OCI-LY3 (cell line): Measurements from ENCODE around the gene ABCG1.

Experiments used
- H2AFZ ChIP-seq: fragments of 200-600, 300-600 bp; shearing (Covaris generic); 2 replicates; pipeline ENCODE4 v1.6.0; 2014; ENCODE audit warnings: antibody characterized with exemption, low read depth, low read length
- H3K27ac ChIP-seq: fragments of 200-600, 300-600 bp; sonication (generic); 2 replicates; pipeline ENCODE4 v1.5.1; 2014; ENCODE audit warnings: mild to moderate bottlenecking, low read length, moderate library complexity, mixed read lengths
- H3K27me3 ChIP-seq: fragments of 200-600, 300-600 bp; sonication (generic); 2 replicates; pipeline ENCODE4 v1.6.1; 2014; ENCODE audit warnings: low read depth, low read length, mixed read lengths
- H3K36me3 ChIP-seq: fragments of 200-600, 300-600 bp; sonication (generic); replicated peaks from 2 replicates; pipeline ENCODE3; 2014; ENCODE audit warnings: low read depth, low read length, mixed read lengths
- H3K4me1 ChIP-seq: fragments of 300-600, 200-600 bp; sonication (generic); 2 replicates; pipeline ENCODE4 v1.6.1; 2014; ENCODE audit warnings: low read length, mixed read lengths
- H3K4me2 ChIP-seq: fragments of 200-600, 300-600 bp; sonication (generic); 2 replicates; pipeline ENCODE4 v1.6.1; 2014; ENCODE audit warnings: low read length, mixed read lengths
- H3K4me3 ChIP-seq: fragments of 300-600, 200-600 bp; sonication (generic); 2 replicates; pipeline ENCODE4 v1.5.1; 2014; ENCODE audit warnings: antibody characterized with exemption, mild to moderate bottlenecking, low read length, moderate library complexity
- H3K79me2 ChIP-seq: fragments of 300-600, 200-600 bp; shearing (Covaris generic); 2 replicates; pipeline ENCODE4 v1.6.1; 2014; ENCODE audit warnings: mild to moderate bottlenecking, low read length, mixed read lengths
- H3K9ac ChIP-seq: fragments of 300-600, 200-600 bp; shearing (Covaris generic); 2 replicates; pipeline ENCODE4 v1.6.0; 2014; ENCODE audit warnings: mild to moderate bottlenecking, low read length, moderate library complexity
- H3K9me3 ChIP-seq: fragments of 200-600, 300-600 bp; shearing (Covaris generic); 2 replicates; pipeline ENCODE4 v1.6.1; 2014; ENCODE audit warnings: low read length, mixed read lengths; ENCODE audit not compliant: insufficient read depth
- H4K20me1 ChIP-seq: fragments of 200-600, 300-600 bp; sonication (generic); 2 replicates; pipeline ENCODE4 v1.6.1; 2016; ENCODE audit warnings: low read length, mixed read lengths; ENCODE audit not compliant: insufficient read depth
- EZH2phosphoT487 ChIP-seq: fragments of 200-600 bp; shearing (Covaris generic); IDR thresholded peaks from 2 replicates; pipeline ENCODE4 v1.6.1; 2018; ENCODE audit warnings: antibody characterized with exemption, mixed run types, low read depth
- TF ChIP-seq, protein P1 (sequence below): fragments of 200-600, 300-600 bp; sonication (generic); IDR thresholded peaks from 2 replicates; pipeline ENCODE4 v1.5.1; 2014; ENCODE audit warnings: antibody characterized with exemption, low read length, low read depth

ABCG1 gene

DNA sequence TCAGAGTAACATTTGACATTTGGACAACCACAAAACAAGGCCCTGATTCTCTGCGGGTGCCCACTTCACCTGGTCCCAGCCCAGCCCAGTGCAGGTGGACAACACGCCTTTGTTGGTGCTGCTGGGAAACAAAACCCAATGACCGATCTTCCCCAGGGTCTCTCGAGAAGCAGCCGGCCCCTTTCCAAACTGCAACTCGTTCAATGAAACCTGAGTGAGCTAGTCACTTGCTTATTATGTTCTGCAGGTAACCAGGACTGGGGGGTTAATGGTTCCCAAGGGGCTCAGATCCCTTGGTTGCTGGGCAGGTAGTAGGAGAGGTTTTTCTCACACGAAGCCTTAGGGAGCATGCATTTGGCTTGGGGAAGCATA is 42.9 kb downstream of the ABCG1 start:
- no peak overlapping the region for H3K4me2 ChIP-seq
- peaks cover 6% of the 10 kb centered on the region; the same call in 1 of the 2 replicates for H3K27me3 ChIP-seq
- H3K27ac ChIP-seq, result no peak overlapping the region
- H3K36me3 ChIP-seq, result no peaks in the 10 kb centered on the region
- TF ChIP-seq EZH2phosphoT487, result no peak
- TF ChIP-seq, protein P1, sequence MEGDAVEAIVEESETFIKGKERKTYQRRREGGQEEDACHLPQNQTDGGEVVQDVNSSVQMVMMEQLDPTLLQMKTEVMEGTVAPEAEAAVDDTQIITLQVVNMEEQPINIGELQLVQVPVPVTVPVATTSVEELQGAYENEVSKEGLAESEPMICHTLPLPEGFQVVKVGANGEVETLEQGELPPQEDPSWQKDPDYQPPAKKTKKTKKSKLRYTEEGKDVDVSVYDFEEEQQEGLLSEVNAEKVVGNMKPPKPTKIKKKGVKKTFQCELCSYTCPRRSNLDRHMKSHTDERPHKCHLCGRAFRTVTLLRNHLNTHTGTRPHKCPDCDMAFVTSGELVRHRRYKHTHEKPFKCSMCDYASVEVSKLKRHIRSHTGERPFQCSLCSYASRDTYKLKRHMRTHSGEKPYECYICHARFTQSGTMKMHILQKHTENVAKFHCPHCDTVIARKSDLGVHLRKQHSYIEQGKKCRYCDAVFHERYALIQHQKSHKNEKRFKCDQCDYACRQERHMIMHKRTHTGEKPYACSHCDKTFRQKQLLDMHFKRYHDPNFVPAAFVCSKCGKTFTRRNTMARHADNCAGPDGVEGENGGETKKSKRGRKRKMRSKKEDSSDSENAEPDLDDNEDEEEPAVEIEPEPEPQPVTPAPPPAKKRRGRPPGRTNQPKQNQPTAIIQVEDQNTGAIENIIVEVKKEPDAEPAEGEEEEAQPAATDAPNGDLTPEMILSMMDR, result no peak
- no peak overlapping the region for H3K4me3 ChIP-seq
- no peaks in the 10 kb centered on the region for H3K79me2 ChIP-seq
- H3K9ac ChIP-seq, result no peak overlapping the region
- no peaks in the 10 kb centered on the region for H4K20me1 ChIP-seq
- no peaks in the 10 kb centered on the region for H3K9me3 ChIP-seq
- peaks cover 2% of the 10 kb centered on the region; the same call in 1 of the 2 replicates for H3K4me1 ChIP-seq
- no peak overlapping the region for H2AFZ ChIP-seq

DNA sequence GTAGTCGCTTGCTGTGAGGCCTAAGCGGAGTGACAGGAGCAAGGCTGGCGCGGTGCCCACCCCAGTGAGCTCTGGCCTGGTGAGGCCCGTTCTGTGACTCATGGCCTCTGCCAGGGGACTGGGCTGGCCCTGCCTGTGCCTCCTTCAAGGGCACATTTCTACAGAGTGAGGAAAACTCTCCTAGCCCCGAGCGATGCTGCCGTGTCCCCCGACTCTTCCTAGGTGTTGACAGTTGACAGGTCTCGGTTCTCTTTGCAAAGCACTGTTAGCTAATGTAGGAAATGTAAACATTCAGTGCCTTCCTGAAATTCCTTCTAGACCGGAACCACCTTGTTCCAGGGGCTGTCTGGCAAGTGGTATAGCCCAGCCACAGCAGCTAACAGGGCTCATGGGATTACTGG is 43.9 kb downstream of the ABCG1 start:
- TF ChIP-seq, protein P1, result no peak
- TF ChIP-seq EZH2phosphoT487, result no peak
- no peak overlapping the region for H2AFZ ChIP-seq
- H3K9me3 ChIP-seq, result no peaks in the 10 kb centered on the region
- H3K4me2 ChIP-seq, result no peak overlapping the region
- no peak overlapping the region for H3K27ac ChIP-seq
- peaks cover 4% of the 10 kb centered on the region; the same call in 1 of the 2 replicates for H3K27me3 ChIP-seq
- H3K9ac ChIP-seq, result no peak overlapping the region
- H3K36me3 ChIP-seq, result no peaks in the 10 kb centered on the region
- no peaks in the 10 kb centered on the region for H3K79me2 ChIP-seq
- no peak overlapping the region for H3K4me3 ChIP-seq
- no peaks in the 10 kb centered on the region for H4K20me1 ChIP-seq
- H3K4me1 ChIP-seq, result peaks cover 2% of the 10 kb centered on the region; the same call in 1 of the 2 replicates

DNA sequence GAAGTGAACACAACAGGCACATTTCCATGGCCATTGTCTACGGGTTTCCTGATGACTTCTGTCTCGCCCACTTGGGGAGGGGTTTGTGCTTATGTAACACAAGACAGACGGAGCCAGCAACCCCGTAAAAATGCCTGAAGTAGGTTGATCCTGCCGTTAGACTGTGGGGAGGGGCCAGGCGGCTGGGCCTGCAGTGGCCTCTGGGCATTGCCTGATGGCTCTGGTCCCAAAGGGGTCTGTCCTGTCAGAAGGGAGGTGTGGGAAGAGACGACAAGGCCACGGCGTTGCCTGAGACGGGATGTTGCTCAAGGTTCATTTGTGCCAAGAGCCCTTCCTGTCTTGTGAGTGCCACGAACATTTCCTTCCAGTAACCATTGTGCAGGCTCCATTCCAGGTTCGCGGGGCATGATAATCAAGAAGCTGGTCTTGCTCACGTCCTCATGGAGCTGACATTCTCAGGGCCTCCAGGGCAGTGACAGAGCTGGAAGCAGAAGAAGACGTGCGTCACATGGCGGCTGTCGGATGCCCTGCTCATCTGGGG is 44.7 kb downstream of the ABCG1 start:
- Histone ChIP-seq H3K4me1 (no peaks in the 10 kb centered on the region), H4K20me1 (no peaks in the 10 kb centered on the region)

DNA sequence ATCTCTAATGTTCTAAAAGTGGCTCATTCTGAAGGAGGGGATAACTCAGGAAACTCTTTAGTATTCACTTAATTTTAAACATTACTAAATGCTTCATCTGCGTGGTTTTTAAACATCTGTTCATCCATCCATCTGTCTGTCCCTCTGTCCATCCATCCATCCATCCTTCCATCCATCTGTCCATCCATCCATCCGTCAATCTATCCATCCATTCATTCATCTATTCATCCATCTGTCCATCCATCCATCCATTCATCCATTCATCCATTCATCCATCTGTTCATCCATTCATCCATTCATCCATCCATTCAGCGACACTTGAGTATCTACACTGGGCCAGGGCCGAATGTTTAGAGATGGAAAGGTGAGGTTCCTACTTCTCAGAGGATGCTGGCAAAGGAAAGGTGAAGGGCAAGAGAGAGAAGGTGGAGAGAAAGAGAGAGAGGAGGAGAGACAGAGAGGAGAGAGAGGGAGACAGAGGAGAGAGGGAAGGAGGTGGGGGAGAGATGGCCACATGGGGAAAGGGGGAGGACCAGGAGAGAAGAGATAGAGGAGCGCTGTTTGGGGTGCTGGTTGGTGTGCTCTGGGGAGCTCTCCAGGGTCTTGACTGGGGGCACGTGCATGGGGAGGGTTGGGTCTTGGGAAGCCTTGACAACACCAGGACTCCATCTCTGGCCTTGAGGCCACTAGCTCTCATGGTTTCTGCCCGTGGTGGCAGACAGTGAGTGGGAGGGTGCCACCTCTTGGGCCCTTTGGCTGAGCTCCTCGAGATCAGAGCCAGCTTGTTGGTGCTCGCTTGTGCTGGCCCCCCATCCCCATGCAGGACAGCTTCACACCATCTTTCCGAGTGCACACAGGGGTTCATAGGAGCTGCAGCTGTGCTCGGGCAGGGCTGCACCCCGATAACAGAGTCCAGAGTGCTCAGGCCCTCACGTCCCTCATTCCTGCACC is 45.6 kb downstream of the ABCG1 start:
- no peaks in the 10 kb centered on the region for H4K20me1 ChIP-seq
- H3K4me2 ChIP-seq, result no peak overlapping the region
- no peaks in the 10 kb centered on the region for H3K4me1 ChIP-seq
- H3K27me3 ChIP-seq, result peaks cover 4% of the 10 kb centered on the region; the same call in 1 of the 2 replicates
- H3K27ac ChIP-seq, result no peak overlapping the region
- H3K4me3 ChIP-seq, result no peak overlapping the region
- TF ChIP-seq EZH2phosphoT487, result no peak
- TF ChIP-seq, protein P1, result no peak
- no peaks in the 10 kb centered on the region for H3K9me3 ChIP-seq
- H2AFZ ChIP-seq, result no peak overlapping the region
- H3K79me2 ChIP-seq, result no peaks in the 10 kb centered on the region
- no peak overlapping the region for H3K9ac ChIP-seq
- no peaks in the 10 kb centered on the region for H3K36me3 ChIP-seq

More for the DNA sequence above, 44.7 kb downstream of the ABCG1 start:
- H3K27ac ChIP-seq, result no peak overlapping the region
- H2AFZ ChIP-seq, result no peak overlapping the region
- no peaks in the 10 kb centered on the region for H3K79me2 ChIP-seq
- no peak overlapping the region for H3K4me3 ChIP-seq
- peaks cover 4% of the 10 kb centered on the region; the same call in 1 of the 2 replicates for H3K27me3 ChIP-seq
- H3K4me2 ChIP-seq, result no peak overlapping the region
- H3K36me3 ChIP-seq, result no peaks in the 10 kb centered on the region
- TF ChIP-seq EZH2phosphoT487, result no peak
- TF ChIP-seq, protein P1, result no peak
- H3K9me3 ChIP-seq, result no peaks in the 10 kb centered on the region
- no peak overlapping the region for H3K9ac ChIP-seq
